ENCODE measurements around the gene NEXN. TPM values are rescaled to one million over a fixed set of nuclear protein-coding genes. Genes with fewer than 3 reads are reported as not detected.

NEXN gene
- total RNA-seq, 1 donor from 2014 or later = 37.5 TPM

DNA sequence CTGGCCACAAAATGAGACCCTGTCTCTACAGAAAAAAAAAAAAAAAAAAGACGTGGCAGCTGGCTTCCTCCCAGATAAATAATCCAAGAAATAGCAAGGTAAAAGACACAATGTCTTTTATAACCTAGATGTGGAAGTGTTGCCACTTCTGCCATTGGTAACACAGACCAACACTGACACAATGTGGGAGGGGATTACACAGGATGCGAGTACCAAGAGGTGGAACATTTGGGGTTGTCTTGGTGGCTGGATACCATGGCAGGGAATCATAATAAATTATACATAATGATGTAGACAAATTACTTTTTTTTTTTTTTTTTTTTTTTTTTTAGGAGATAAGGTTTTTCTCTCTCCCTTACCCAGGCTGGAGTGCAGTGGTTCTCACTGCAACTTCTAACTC lies 6.0 kb upstream of the NEXN start:
- no peaks in the 10 kb centered on the region for H3K9me3 Mint-ChIP-seq (ENCODE audit: unreplicated experiment)
- no peak overlapping the region for H3K9ac ChIP-seq (ENCODE audit: low read length)
- no peak overlapping the region for H3K27ac Mint-ChIP-seq (ENCODE audit: unreplicated experiment)
- H3K9me3 ChIP-seq (ENCODE audit: insufficient read depth, low read depth, low read length) = no peaks in the 10 kb centered on the region
- H3K79me2 ChIP-seq (ENCODE audit: insufficient read depth, low read length) = peaks cover 11% of the 10 kb centered on the region
- H2AFZ ChIP-seq (ENCODE audit: low read depth, low read length) = no peak overlapping the region
- FAIRE-seq (no peak), DNase-seq (ENCODE audit: low read depth) (no peak)
- H3K27me3 ChIP-seq (ENCODE audit: insufficient read depth, low read length) = no peaks in the 10 kb centered on the region
- H3K4me1 Mint-ChIP-seq (ENCODE audit: low read depth, unreplicated experiment) = peaks cover 3% of the 10 kb centered on the region
- peaks cover 3% of the 10 kb centered on the region for H3K4me1 ChIP-seq (ENCODE audit: insufficient read depth, low read length)
- H3K4me2 ChIP-seq (ENCODE audit: low read length) = no peak overlapping the region
- no peaks in the 10 kb centered on the region for H3K36me3 ChIP-seq (ENCODE audit: insufficient read depth, low read length)
- no peaks in the 10 kb centered on the region for H4K20me1 ChIP-seq (ENCODE audit: insufficient read depth, low read length)
- no peak overlapping the region for H3K4me3 Mint-ChIP-seq (ENCODE audit: unreplicated experiment)
- H3K27me3 Mint-ChIP-seq (ENCODE audit: low read depth, unreplicated experiment) = no peaks in the 10 kb centered on the region
- no peak overlapping the region for H3K4me3 ChIP-seq (ENCODE audit: insufficient read depth, low read depth, low read length)
- no peak overlapping the region for H3K27ac ChIP-seq (ENCODE audit: low read depth, low read length)
- TF ChIP-seq EZH2 (IDR thresholded peaks at IDR 0.05; ENCODE audit: insufficient read depth, low read length) (no peak), CTCF (IDR thresholded peaks at IDR 0.05; ENCODE audit: insufficient read depth, low read depth, low read length) (no peak)
- no peaks in the 10 kb centered on the region for H3K36me3 Mint-ChIP-seq (ENCODE audit: low read depth, unreplicated experiment)

GRCh38 chr1:77888781-77889642 lies 588 bp downstream of the NEXN start:
- peak; percentile 37 for FAIRE-seq

More at GRCh38 chr1:77888781-77889642, 588 bp downstream of the NEXN start:
- DNase-seq (ENCODE audit: low read depth) = peak; percentile 51
- H3K4me1 ChIP-seq (ENCODE audit: insufficient read depth, low read length) = peaks cover 14% of the 10 kb centered on the region
- no peak for TF ChIP-seq CTCF (IDR thresholded peaks at IDR 0.05; ENCODE audit: insufficient read depth, low read depth, low read length)
- no peak for TF ChIP-seq EZH2 (IDR thresholded peaks at IDR 0.05; ENCODE audit: insufficient read depth, low read length)
- H3K27ac ChIP-seq (ENCODE audit: low read depth, low read length) = peak overlapping the region; percentile 100
- Mint-ChIP-seq H3K9me3 (ENCODE audit: unreplicated experiment) (no peaks in the 10 kb centered on the region), H3K4me3 (ENCODE audit: unreplicated experiment) (peak overlapping the region; percentile 97), H3K4me1 (ENCODE audit: low read depth, unreplicated experiment) (peaks cover 15% of the 10 kb centered on the region), H3K36me3 (ENCODE audit: low read depth, unreplicated experiment) (peaks cover 5% of the 10 kb centered on the region), H3K27me3 (ENCODE audit: low read depth, unreplicated experiment) (no peaks in the 10 kb centered on the region), H3K27ac (ENCODE audit: unreplicated experiment) (peak overlapping the region; percentile 96)
- peak overlapping the region; percentile 100 for H3K9ac ChIP-seq (ENCODE audit: low read length)
- peaks cover 19% of the 10 kb centered on the region for H4K20me1 ChIP-seq (ENCODE audit: insufficient read depth, low read length)
- H3K79me2 ChIP-seq (ENCODE audit: insufficient read depth, low read length) = peaks cover 75% of the 10 kb centered on the region
- H2AFZ ChIP-seq (ENCODE audit: low read depth, low read length) = no peak overlapping the region
- H3K9me3 ChIP-seq (ENCODE audit: insufficient read depth, low read depth, low read length) = no peaks in the 10 kb centered on the region
- peak overlapping the region; percentile 99 for H3K4me3 ChIP-seq (ENCODE audit: insufficient read depth, low read depth, low read length)
- peak overlapping the region; percentile 92 for H3K4me2 ChIP-seq (ENCODE audit: low read length)
- H3K36me3 ChIP-seq (ENCODE audit: insufficient read depth, low read length) = peaks cover 11% of the 10 kb centered on the region
- H3K27me3 ChIP-seq (ENCODE audit: insufficient read depth, low read length) = no peaks in the 10 kb centered on the region
